OCI-M2 (cell line): ENCODE data around the gene GCSH.

Experiments
- DNase-seq: peaks from one replicate; lab custom pipeline; 2025; ENCODE audit not compliant: unreplicated experiment; lab: John Stamatoyannopoulos, UW

The GCSH gene

DNA sequence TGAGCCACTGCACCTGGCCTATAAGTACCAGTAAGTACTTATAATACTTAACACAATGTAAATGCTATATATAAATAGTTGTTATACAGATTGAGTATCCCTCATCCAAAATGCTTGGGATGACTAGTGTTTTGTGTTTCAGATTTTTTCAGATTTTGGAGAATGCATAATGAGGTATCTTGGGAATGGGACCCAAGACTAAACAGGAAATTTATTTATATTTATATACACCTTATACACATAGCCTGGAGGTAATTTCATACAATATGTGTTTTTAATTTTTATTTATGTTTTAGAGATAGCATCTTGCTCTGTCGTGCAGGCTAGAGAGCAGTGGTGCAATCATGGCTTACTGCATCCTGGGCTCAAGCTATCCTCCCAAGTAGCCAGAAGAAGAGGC is 9.8 kb upstream of the GCSH start:
- no peak for DNase-seq

DNA sequence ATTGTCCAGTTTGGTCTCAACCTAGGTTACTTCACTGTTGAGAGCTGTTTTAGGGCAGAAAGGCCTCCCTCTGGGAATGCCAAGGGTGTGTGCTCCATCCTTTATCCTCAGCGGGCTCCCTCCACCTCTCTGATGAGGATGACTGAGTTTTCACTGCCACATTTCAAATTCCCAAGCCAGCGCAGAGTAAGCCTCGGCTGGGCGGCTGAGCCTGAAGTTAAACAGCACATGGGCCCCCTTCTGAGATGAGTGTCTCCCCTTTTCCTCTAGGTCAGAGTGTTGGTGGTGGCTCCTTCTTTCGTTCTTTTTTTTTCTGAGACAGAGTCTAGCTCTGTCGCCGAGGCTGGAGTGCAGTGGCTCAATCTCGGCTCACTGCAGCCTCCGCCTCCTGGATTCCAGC is 5.5 kb upstream of the GCSH start:
- no peak for DNase-seq

DNA sequence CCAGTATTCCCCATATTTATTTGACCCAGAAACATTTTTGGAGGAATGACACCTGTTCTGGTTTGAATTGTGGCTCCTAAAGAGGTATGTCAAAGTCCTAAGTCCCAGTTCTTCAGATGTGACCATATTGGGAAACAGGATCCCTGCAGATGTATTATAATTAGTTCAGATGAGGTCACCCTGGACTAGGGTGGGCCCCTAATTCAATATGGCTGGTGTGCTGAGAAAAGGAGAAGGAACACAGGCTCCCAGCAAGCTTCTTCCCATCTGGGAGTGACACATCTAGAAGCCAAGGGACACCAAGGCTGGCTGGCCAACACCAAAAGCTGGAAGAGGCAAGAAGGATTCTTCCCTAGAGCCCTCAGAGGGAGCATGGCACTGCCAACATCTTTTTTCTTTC is 3.8 kb upstream of the GCSH start:
- DNase-seq: no peak

DNA sequence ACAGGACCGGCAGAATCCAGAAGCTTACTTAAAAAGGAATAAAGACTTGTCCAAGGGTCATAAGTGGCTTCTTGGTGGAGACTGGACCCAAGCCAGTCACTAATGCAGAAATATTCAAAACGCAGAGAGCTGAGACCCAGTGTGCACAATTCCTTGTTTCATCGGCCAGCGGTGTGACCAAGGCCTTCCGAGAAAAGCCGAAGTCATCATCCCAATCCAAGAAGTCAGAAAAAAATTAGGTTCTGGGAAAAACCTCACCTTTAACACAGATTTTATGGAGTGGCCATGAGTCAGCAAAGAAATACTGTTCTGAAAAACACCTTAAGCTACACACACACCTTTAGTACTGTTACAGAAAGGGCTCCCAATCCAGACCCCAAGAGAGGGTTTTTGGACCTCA is 1.0 kb upstream of the GCSH start:
- no peak for DNase-seq

DNA sequence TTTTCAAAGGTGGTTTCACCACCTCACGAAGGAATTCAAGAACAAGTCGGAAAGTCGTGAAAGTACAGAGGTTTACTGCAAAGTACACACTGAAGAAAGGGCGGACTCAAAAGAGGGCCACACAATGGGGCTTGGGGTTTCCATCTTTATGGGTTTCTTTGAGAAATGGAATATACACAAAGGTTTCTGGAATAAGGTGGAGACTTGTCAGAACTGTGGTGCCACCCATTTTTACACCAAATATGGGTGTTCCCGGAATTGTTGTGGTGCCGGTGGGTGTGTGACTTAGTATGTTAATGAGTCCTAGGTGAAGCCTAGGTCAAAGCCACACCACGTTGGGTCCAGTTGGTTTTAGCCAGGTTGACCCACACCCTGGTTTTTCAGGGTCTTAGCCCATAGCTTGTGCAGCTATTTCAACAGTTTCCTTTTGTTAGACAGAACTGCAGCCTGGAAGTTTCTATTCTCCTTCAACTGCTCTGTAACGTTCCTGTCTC is 567 bp upstream of the GCSH start:
- DNase-seq: no peak

DNA sequence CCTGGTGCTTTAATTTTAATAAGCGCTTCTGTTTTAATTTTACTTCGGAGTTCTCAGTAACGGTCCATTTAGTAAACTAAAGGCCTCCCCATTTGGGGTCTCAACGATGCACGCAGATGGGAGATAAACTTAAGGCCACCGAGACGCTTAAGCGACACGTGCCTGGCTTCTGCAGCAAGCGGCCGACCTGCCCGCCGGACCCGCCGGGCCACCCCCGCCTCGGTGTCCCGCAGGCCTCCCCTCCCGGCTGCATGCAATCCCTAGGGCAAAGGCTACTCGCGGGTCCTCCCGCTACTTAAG is 592 bp downstream of the GCSH start:
- no peak for DNase-seq

DNA sequence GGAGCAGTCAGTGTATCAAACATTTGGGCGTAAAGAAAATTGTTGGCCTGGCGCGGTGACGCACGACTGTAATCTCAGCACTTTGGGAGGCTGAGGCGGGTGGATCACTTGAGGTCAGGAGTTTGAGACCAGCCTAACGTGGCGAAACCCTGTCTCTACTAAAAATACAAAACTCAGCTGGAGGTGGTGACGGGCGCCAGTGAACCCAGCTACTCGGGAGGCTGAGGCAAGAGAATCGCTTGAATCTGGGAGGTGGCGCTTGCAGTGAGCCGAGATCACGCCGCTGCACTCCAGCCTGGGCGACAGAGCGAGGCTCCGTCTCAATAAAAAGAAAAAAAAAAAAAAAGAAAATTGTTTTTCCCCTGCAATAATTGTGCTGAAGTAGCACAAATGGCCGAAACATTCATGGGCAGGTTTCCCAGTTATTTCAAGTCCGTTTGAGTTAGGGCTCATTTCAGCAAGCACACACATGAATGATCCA is 1.4 kb downstream of the GCSH start:
- no peak for DNase-seq

DNA sequence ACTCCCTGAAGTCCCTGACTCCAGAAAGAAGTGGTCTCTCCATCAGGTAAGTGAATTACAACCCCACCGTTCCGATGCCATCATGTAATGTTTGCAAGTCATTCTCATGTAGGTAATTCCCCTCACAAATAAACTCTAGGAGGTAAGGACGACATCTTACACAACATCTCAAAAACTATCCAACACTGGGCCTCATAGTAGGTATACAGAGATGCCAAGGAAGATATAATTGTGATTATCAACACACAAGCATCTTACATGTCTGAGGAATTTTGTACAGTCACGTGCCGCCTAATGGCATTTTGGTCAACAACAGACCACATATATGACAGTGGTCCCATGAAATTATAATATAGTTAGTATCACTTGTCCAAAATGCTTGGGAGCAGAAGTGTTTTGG is 7.4 kb downstream of the GCSH start:
- DNase-seq: no peak

DNA sequence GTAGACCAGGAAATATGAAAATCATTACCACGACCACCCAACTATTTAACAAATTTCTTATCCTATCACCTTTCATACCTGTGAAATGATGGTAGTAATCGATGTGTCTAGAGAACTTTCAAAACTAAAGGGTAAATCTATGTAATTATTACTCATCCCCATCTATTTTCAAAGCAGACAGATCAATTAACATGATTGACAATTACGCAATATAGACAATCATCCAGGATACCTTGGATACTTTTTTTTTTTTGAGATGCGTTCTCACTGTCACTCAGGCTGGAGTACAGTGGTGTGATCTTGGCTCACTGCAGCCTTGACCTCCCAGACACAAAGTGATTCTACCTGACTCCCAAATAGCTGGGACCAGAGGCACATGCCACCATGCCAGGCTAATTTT is 15.2 kb downstream of the GCSH start:
- no peak for DNase-seq

DNA sequence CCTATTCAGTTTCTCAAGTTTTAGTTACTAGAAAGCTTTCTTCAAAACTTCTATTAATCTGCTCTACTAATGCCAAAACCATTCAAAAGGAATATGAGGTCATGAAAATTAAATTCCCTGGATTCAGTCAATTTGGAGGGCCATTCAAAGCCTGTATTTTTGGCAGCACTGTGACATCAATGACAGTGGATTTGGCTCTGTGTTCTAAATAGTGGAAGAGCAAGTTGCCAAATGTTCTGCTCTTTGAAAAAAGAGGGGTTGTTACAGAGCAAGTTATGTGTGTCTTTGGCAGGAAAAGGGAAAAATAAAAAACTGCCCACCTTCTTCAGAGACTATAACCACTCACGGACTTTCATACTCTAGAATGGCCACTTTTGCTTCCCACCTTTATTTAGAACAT is 16.0 kb downstream of the GCSH start:
- no peak for DNase-seq

DNA sequence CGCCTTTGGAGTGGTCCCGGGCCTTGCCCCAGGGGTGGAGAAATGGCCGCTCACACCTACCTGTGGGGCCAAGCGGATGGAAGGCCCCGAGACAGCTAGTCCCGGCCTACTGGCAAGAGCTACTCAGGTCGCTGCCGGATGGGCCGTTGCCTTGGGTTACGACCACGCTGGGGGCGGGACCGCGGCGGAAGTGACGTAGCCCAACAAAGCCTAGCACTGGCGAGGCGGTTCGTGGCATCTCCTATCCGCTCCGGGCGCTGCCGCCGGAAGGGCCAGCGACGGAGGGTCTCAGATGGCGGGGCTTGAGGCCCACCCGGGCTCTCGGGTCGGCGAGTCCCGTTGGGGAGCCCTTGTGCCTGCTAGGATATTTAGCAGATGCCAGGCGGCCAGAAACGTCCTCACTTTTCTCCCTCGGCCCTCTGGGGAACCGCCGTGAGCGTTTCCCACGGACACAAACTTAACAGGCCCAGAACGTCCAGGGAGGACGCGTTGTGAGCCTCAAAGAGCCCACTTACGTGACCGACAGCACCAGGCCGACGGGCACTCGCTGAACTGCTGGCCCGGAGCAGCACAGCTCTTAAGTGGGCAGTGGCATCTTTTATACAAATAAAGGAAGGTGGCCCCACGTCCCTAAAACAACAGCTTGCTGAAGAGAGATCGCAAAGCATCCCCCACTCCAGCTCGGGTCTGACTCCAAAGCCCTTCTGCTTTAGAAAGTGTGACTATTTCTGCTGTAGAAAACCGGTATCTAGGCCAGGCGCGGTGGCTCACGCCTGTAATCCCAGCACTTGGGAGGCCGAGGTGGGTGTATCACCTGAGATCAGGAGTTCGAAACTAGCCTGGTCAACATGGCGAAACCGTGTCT is 18.9 kb downstream of the GCSH start, which contains the start of gene C16orf46:
Gene C16orf46 (minus strand): TSS at position 163 of the 865 bp plus-strand sequence. CDS start 13,283 bp downstream, outside the sequence.
- peak; percentile 84 for DNase-seq

DNA sequence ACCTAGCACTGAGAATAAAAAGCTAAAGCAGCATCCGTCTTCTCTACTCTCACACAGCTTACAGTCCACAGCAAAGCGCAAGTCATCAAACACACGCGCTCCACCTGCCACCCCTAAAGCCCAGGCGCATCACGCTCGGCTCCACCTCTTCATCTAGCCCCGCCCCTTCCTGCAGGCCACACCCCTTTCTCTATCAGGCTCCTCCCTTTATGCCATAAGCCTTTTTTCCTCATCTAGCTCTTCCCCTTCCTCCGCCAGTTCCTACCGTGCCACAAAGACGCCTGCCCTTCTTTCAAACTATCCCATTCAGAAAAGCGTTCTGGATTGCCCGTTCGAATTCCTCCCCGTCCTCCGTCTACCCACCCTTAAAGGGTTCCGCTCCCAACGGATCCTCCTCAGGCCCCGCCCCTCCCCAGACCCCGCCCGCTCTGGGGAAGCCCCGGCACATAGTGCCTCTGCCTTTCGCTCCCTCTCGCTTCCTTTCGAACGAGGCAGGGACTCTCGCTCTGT is 19.6 kb downstream of the GCSH start:
- peak; percentile 91 for DNase-seq

DNA sequence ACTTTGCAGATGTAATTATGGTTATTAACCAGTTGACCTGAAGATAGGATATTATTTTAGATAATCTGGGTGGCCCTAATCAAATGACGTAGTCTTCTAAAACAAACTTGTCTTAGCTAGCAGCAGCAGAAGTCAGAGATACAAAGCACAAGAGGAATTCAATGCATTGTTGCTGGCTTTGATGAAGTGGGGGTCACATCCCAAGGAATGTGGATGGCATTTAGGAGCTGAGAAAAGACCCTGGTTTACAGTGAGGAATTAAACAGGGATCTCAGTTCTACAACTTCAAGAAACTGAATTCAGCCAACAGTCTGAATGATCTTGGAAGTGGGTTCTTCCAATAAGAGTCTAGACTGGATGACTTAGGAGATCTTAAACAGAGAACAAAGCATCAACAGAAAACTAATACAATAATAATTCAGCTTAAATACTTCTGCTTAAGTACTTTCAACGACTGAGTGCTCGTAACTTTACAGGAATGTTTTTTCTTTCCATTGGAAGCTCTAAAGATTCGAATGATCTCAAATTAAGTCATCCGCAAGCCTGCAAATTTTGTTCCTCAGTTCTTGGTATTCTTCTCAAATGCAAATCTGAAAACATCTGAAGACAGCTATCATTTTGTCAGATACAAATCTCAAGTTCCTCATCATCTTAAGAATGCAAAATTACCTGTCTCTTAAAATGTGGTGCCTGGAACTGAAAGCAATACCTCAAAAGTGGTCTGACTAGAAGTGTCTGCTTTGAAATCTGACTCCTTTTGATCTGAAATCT is 22.4 kb downstream of the GCSH start:
- DNase-seq: no peak

DNA sequence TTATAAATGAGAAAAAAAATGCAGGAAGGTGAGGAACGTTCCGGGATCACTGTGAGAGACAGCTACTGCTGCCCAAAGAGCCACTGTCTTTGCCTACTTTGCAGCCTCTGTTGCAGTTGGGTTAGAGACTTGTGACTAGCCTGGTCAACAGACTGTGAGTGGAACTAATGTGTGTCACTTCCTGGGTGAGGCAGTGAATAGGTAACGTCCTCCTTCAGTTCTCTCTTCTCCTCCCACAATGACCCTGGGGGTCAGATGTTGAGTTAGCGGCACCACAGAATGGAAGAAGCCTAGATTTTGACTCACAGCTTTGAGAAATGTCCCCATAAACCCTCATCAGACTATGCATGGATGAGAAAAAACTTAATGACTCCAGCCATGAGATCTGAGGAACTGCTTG is 24.4 kb downstream of the GCSH start:
- DNase-seq: no peak

DNA sequence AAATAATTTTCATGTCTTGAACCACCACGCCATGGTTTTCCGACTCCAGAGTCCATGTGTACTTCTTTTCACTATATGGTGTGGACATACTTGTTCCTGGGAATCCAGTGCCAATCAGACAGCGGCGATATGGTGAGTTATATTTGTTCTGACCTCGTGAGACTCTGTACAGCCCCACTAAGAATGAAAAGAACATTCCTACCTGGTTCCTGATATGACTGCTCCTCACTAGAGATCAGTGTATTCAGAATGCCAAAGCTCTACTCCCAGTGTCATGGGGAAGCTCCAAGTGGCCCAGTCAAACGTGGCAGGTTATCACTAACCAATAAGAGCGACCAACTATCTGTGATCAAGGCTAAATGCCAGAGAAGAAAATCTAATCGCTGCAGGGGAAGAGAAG is 25.2 kb downstream of the GCSH start:
- no peak for DNase-seq

DNA sequence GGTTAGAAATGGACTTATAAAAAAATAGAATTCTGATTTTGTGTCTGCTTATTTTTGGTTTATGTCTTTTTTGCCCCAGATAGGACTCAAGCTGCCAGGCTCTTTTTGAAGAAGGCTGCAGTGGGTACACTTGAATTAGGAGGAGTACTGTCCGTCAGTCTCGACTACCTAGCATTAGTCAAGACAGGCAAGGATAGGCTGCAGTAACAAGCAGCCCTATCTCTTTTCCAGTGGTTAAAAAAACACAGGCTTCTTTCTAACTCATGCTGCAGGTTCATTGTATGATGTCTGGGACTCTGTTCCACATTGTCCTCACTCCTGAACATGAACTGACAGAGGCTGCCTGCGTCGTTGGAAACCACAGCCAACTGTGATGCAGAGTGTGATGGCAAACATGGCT is 27.1 kb downstream of the GCSH start:
- no peak for DNase-seq

DNA sequence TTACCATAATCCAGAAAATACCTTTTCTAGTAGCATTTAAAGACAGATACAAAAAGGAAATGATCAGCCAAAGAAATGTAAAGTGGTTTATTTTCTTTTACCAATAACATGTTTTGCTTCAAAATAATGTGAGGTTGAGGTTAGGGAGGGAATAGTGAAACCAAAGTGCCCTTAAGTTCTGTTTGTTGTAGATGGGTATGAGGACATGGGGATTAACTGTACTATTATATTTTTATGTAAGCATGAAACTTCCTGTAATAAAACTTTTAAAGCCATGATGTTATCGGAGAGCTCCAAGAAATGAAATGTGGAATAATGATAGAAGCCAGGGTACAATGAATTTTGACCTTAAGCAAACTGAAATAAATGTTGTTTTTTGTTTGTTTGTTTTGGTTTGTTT is 29.0 kb downstream of the GCSH start:
- DNase-seq: no peak

DNA sequence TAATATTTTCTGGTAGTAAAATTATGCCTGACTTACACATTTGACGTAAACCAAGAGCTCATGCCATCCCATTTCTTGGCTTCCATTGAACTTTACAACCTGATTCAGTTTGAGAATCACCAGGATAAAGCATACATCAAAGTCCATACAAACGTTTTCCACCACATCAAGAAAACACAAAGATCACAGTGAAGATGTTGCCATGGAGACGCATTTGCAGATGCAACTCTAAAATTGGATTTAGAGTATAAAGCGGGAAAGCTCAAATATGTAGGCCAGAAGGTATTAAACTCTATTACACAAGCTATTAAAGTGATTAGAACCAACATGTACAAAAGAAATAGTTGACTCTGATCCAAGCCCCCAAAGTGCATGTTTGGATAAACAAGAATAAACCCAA is 29.5 kb downstream of the GCSH start:
- DNase-seq: no peak

DNA sequence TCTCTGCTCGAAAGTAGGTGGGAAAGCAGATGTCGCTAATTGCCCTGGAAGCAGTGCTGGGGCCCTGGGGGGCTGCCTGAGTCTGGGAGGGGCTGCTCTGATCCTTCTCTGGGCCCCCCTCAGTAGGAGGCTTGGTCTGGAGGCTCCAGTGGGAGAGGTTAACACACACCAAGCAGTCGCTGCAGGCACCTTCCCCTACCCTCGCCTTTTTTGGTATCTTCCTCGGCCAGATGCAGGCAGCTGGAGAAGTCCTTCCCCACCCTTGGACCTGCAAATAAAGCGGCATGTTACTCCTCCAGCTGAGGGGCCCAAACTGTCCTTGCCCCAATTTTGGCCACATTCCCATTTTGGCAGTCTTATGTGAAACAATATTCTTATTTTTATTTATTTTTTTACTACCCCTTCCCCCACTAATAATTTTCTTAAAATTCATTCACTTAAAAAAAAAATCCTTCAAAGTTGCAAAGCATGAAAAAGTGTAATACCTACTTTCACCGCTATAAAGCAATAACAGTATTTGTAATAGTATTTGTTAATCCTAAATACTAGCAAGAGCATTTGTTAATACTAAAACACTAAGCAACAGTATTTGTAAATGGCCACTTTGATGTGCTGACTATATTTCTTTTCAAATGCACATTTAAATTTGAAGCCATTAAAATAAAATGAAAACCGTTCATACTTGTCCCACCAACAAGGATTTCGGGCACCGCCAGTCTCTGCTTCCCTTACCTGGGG is 34.2 kb downstream of the GCSH start:
- DNase-seq: no peak

DNA sequence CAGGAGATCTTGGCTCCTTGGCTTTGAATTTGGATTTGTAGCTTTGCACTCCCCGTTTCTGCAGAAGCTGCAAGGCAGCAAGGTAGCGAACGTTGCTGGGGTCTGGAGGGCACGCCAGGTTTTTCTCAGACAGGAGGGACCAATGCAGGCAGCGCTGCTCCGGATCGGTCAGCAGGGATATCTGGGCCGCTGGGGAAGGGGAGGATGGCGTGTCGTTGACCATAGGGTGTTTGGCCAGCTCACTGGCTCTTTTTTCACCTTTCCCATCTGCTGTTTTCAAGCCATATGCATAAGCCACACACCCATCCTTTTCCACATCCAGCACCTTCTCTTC is 34.9 kb downstream of the GCSH start:
- DNase-seq: no peak

DNA sequence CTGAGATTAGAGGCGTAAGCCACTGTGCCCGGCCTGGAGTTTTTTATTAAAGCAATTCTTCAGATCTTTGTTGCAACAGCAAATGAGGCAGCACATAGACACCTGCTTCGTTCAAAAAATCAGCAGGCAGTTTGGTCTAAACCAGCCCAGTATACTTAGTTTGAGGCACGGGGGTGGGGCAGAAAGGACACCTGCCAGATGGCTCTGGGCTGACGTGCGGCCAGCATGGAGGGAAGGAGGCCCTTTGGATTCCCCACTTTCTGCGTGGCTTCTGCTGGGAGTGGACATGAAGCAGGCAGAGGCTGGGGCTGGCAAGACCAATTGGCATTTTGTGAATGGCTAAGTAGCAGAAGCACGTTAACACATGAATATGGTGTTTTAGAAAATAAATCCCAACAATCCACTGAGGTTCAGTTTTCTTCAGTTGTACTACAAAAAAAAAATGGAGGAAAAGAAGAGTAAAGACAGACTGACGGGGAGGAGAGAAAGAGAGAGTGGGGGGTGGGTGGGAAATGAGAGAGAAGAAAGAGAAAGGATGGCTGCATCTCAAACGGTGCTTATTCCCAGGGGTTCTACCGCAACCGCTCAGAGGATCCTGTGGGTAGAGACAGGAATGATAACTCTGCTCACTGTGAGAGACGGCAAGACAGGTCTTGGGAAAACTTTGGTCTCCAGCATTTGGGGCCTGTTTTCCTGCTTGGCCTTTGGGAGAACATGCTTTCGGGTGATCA is 35.5 kb downstream of the GCSH start:
- DNase-seq: no peak
